Measurements from ENCODE around the gene NAGLU.
A peak's percentile ranks its signal among the peaks of the same experiment; 100 is the strongest.

The NAGLU gene

GRCh38 chr17:42521666-42522262 is 14.3 kb upstream of the NAGLU start:
- Histone ChIP-seq H3K9me3 (ENCODE audit: control insufficient read depth in 1 of 2, low read length in 2 of 2) (no peaks in the 10 kb centered on the region), H3K36me3 (ENCODE audit: control insufficient read depth in 1 of 2, insufficient read depth in 2 of 2, low read length in 2 of 2) (peaks cover 7 to 8% of the 10 kb centered on the region in 2 donors), H3K27me3 (ENCODE audit: low read depth, low read length) (no peaks in the 10 kb centered on the region), H3K27ac (ENCODE audit: low read length) (peak overlapping the region; percentile 97), H3K4me3 (ENCODE audit: low read depth in 1 of 2, low read length in 2 of 2) (peak overlapping the region in 1 of 2 donors; percentile 43), H3K4me1 (ENCODE audit: control insufficient read depth in 1 of 2, insufficient read depth in 2 of 2, low read length in 2 of 2) (peaks cover 44 to 60% of the 10 kb centered on the region in 2 donors)

- Histone ChIP-seq H3K9me3 (ENCODE audit: control insufficient read depth in 1 of 2, low read length in 2 of 2) (no peaks in the 10 kb centered on the region), H3K27me3 (ENCODE audit: low read depth, low read length) (no peaks in the 10 kb centered on the region), H3K4me3 (ENCODE audit: low read depth in 1 of 2, low read length in 2 of 2) (peak overlapping the region in 1 of 2 donors; percentile 43), H3K36me3 (ENCODE audit: control insufficient read depth in 1 of 2, insufficient read depth in 2 of 2, low read length in 2 of 2) (peaks cover 7 to 8% of the 10 kb centered on the region in 2 donors), H3K4me1 (ENCODE audit: control insufficient read depth in 1 of 2, insufficient read depth in 2 of 2, low read length in 2 of 2) (peaks cover 44 to 59% of the 10 kb centered on the region in 2 donors), H3K27ac (ENCODE audit: low read length) (peak overlapping the region; percentile 97)
Measured at GRCh38 chr17:42522263-42522790, 13.7 kb upstream of the NAGLU start.

DNA sequence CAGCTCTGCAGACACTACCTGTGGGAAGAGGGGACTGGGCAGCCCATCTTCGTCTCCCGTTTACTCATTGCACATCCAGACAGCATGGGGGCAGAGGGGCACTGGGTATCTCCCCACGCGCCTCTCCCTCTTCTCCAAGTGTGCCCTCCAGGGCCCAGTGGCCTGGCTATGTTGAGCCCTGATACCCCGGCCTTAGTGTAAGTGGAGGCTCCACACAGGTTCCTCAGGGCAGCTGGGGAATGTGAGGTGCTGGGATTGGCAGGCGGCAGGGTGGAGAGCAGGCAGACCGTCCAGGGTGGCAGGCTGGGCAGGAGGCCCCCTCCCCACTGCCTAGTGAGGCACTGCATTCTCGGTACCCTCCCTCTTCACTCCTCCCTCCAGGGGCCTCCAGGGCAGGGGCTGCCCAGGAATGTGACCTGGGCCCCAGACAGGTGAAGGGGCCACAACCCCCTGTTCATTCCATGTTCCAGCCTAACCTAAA is 13.2 kb upstream of the NAGLU start:
- Histone ChIP-seq H3K4me1 (ENCODE audit: control insufficient read depth in 1 of 2, insufficient read depth in 2 of 2, low read length in 2 of 2) (peaks cover 41 to 54% of the 10 kb centered on the region in 2 donors), H3K9me3 (ENCODE audit: control insufficient read depth in 1 of 2, low read length in 2 of 2) (no peaks in the 10 kb centered on the region), H3K4me3 (ENCODE audit: low read depth in 1 of 2, low read length in 2 of 2) (peak overlapping the region in 1 of 2 donors; percentile 43), H3K36me3 (ENCODE audit: control insufficient read depth in 1 of 2, insufficient read depth in 2 of 2, low read length in 2 of 2) (peaks cover 7 to 8% of the 10 kb centered on the region in 2 donors), H3K27ac (ENCODE audit: low read length) (peak overlapping the region; percentile 97), H3K27me3 (ENCODE audit: low read depth, low read length) (no peaks in the 10 kb centered on the region)

DNA sequence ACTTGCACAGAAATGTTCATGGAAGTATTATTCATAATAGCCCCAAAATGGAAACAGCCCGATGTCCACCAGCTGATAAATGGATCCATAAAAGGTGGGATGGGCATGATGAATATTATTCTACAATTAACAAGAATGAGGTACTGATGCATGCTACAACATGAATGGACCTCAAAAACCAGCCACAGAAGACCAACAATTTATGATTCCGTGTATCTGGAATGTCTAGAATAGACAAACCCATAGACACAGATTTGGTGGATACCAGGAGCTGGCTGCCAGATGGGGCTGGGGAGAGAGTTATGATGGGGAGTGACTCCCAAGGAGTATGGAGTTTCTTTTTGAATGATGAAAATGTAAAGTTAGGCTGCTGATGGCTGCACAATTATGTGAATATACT is 10.8 kb upstream of the NAGLU start:
- H3K9me3 ChIP-seq (ENCODE audit: control insufficient read depth in 1 of 2, low read length in 2 of 2) = no peaks in the 10 kb centered on the region
- no peak overlapping the region for H3K27ac ChIP-seq (ENCODE audit: low read length)
- no peak overlapping the region for H3K4me3 ChIP-seq (ENCODE audit: low read depth in 1 of 2, low read length in 2 of 2)
- H3K36me3 ChIP-seq (ENCODE audit: control insufficient read depth in 1 of 2, insufficient read depth in 2 of 2, low read length in 2 of 2) = peaks cover 7 to 8% of the 10 kb centered on the region in 2 donors
- H3K4me1 ChIP-seq (ENCODE audit: control insufficient read depth in 1 of 2, insufficient read depth in 2 of 2, low read length in 2 of 2) = peaks cover 17 to 35% of the 10 kb centered on the region in 2 donors
- no peaks in the 10 kb centered on the region for H3K27me3 ChIP-seq (ENCODE audit: low read depth, low read length)

GRCh38 chr17:42526031-42526444 is 10.0 kb upstream of the NAGLU start:
- Histone ChIP-seq H3K4me1 (ENCODE audit: control insufficient read depth in 1 of 2, insufficient read depth in 2 of 2, low read length in 2 of 2) (peaks cover 9 to 32% of the 10 kb centered on the region in 2 donors), H3K9me3 (ENCODE audit: control insufficient read depth in 1 of 2, low read length in 2 of 2) (no peaks in the 10 kb centered on the region), H3K4me3 (ENCODE audit: low read depth in 1 of 2, low read length in 2 of 2) (no peak overlapping the region), H3K27me3 (ENCODE audit: low read depth, low read length) (no peaks in the 10 kb centered on the region), H3K36me3 (ENCODE audit: control insufficient read depth in 1 of 2, insufficient read depth in 2 of 2, low read length in 2 of 2) (peaks cover 4 to 7% of the 10 kb centered on the region in 2 donors), H3K27ac (ENCODE audit: low read length) (no peak overlapping the region)

GRCh38 chr17:42527932-42528331 is 8.1 kb upstream of the NAGLU start:
- H3K4me1 ChIP-seq (ENCODE audit: control insufficient read depth in 1 of 2, insufficient read depth in 2 of 2, low read length in 2 of 2) = peaks cover 0 to 20% of the 10 kb centered on the region in 2 donors

GRCh38 chr17:42529061-42529460 is 7.0 kb upstream of the NAGLU start:
- no peak overlapping the region for H3K4me3 ChIP-seq (ENCODE audit: low read depth in 1 of 2, low read length in 2 of 2)
- peaks cover 0 to 17% of the 10 kb centered on the region in 2 donors for H3K4me1 ChIP-seq (ENCODE audit: control insufficient read depth in 1 of 2, insufficient read depth in 2 of 2, low read length in 2 of 2)
- no peaks in the 10 kb centered on the region for H3K27me3 ChIP-seq (ENCODE audit: low read depth, low read length)
- no peaks in the 10 kb centered on the region for H3K9me3 ChIP-seq (ENCODE audit: control insufficient read depth in 1 of 2, low read length in 2 of 2)
- H3K36me3 ChIP-seq (ENCODE audit: control insufficient read depth in 1 of 2, insufficient read depth in 2 of 2, low read length in 2 of 2) = no peaks in the 10 kb centered on the region
- H3K27ac ChIP-seq (ENCODE audit: low read length) = no peak overlapping the region

More at GRCh38 chr17:42527932-42528331, 8.1 kb upstream of the NAGLU start:
- Histone ChIP-seq H3K27ac (ENCODE audit: low read length) (no peak overlapping the region), H3K27me3 (ENCODE audit: low read depth, low read length) (no peaks in the 10 kb centered on the region), H3K9me3 (ENCODE audit: control insufficient read depth in 1 of 2, low read length in 2 of 2) (no peaks in the 10 kb centered on the region), H3K36me3 (ENCODE audit: control insufficient read depth in 1 of 2, insufficient read depth in 2 of 2, low read length in 2 of 2) (no peaks in the 10 kb centered on the region), H3K4me3 (ENCODE audit: low read depth in 1 of 2, low read length in 2 of 2) (no peak overlapping the region)

DNA sequence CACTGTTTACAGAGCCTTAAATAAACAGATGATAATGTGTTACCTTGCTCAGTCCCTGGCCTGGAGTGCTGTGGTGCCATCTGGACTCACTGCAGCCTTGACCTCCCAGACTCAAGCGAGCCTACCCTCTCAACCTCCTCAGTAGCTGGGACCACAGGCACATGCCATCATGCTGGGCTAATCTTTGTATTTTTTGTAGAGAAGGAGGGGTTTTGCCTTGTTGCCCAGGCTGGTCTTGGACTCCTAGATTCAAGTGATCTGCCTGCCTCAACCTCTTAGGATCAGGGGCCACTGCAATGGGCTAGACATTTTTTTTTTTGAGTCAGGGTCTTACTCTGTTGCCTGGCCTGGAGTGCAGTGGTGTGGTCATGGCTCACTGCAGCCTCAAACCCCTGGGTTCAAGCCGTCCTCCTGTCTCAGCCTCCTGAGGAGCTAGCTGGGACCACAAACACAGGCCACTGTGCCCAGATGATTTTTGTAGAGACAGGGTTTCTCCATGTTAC is 5.0 kb upstream of the NAGLU start:
- Histone ChIP-seq H3K4me3 (ENCODE audit: low read depth in 1 of 2, low read length in 2 of 2) (peak overlapping the region in 1 of 2 donors; percentile 35), H3K36me3 (ENCODE audit: control insufficient read depth in 1 of 2, insufficient read depth in 2 of 2, low read length in 2 of 2) (no peaks in the 10 kb centered on the region), H3K27me3 (ENCODE audit: low read depth, low read length) (no peaks in the 10 kb centered on the region), H3K4me1 (ENCODE audit: control insufficient read depth in 1 of 2, insufficient read depth in 2 of 2, low read length in 2 of 2) (peaks cover 6 to 26% of the 10 kb centered on the region in 2 donors), H3K27ac (ENCODE audit: low read length) (no peak overlapping the region), H3K9me3 (ENCODE audit: control insufficient read depth in 1 of 2, low read length in 2 of 2) (no peaks in the 10 kb centered on the region)

- Histone ChIP-seq H3K4me1 (ENCODE audit: control insufficient read depth in 1 of 2, insufficient read depth in 2 of 2, low read length in 2 of 2) (peaks cover 6 to 28% of the 10 kb centered on the region in 2 donors), H3K27me3 (ENCODE audit: low read depth, low read length) (no peaks in the 10 kb centered on the region), H3K9me3 (ENCODE audit: control insufficient read depth in 1 of 2, low read length in 2 of 2) (no peaks in the 10 kb centered on the region), H3K4me3 (ENCODE audit: low read depth in 1 of 2, low read length in 2 of 2) (peak overlapping the region in 1 of 2 donors; percentile 35), H3K27ac (ENCODE audit: low read length) (no peak overlapping the region), H3K36me3 (ENCODE audit: control insufficient read depth in 1 of 2, insufficient read depth in 2 of 2, low read length in 2 of 2) (no peaks in the 10 kb centered on the region)
Measured at GRCh38 chr17:42531455-42532354, 4.3 kb upstream of the NAGLU start.

DNA sequence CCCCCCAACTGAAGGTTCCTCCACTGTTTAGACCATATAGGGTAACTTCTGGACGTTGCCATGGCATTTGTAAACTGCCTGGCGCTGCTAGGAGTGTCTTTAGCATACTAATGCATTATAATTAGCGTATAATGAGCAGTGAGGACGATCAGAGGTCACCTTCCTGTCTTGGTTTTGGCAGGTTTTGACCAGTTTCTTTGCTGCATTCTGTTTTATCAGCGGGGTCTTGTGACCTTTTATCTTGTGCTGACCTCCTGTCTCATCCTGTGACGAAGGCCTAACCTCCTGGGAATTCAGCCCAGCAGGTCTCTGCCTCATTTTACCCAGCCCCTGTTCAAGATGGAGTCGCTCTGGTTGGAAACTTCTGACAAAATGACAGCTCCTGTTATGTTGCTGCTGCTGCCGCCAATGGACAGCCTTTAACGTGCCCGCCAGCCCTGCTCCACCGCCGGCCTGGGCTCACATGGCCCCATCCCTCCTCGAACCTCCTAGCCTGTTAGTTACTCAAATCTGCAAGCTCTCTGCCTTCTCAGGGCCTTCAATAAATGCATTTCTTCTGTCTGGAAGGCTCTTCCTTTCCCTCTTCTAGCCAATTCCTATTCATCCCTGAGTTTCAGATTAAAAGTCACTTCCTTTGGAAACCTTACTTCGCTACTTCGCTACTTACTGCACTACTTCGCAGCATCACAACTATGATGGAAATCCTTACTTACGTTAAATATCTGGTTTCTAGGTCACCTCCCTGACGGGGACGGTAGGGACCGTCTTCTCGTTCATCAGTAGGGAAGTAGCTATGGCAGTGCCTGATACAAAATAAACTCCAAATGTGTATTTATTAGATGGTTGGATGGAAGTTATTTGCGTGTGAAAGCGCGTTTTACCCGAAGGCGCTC is 640 bp upstream of the NAGLU start:
- Histone ChIP-seq H3K4me1 (ENCODE audit: control insufficient read depth in 1 of 2, insufficient read depth in 2 of 2, low read length in 2 of 2) (peaks cover 12 to 33% of the 10 kb centered on the region in 2 donors), H3K9me3 (ENCODE audit: control insufficient read depth in 1 of 2, low read length in 2 of 2) (no peaks in the 10 kb centered on the region), H3K27ac (ENCODE audit: low read length) (peak overlapping the region; percentile 93)

More for the DNA sequence above, 640 bp upstream of the NAGLU start:
- H3K36me3 ChIP-seq (ENCODE audit: control insufficient read depth in 1 of 2, insufficient read depth in 2 of 2, low read length in 2 of 2) = peaks cover 8 to 16% of the 10 kb centered on the region in 2 donors
- peak overlapping the region; percentile 57 to 80 for H3K4me3 ChIP-seq (ENCODE audit: low read depth in 1 of 2, low read length in 2 of 2)
- no peaks in the 10 kb centered on the region for H3K27me3 ChIP-seq (ENCODE audit: low read depth, low read length)

All from muscle layer of duodenum (tissue), 2 donors.